GM19328 (cell line): ENCODE results near the gene FYB2.

ENCODE experiments used
- ATAC-seq: cut with Tn5 transposase; IDR thresholded peaks from one replicate; pipeline ENCODE4 v1.9.1; 2021; ENCODE audit warnings: mild to moderate bottlenecking, moderate library complexity; ENCODE audit not compliant: unreplicated experiment

FYB2 gene

DNA sequence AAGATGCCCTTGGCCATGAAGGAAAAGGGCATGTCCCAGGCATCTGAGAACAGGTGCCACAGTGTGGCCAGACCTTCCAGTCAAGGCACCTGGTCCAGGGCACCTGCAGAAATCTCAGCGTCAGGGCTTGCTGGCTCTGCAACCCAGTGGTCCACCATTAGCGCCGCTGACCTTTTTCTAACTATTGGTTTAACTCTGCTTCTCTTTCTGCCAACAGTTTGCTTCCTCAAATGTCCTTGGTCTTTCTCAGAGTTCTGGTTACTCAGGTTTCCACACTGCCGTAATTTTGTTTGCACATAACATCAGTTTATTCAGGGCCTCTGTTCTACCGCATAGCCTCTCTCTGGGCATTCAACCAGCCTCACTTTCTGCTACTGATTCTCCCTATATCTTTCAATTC is 16.5 kb upstream of the FYB2 start:
- ATAC-seq = no peak

DNA sequence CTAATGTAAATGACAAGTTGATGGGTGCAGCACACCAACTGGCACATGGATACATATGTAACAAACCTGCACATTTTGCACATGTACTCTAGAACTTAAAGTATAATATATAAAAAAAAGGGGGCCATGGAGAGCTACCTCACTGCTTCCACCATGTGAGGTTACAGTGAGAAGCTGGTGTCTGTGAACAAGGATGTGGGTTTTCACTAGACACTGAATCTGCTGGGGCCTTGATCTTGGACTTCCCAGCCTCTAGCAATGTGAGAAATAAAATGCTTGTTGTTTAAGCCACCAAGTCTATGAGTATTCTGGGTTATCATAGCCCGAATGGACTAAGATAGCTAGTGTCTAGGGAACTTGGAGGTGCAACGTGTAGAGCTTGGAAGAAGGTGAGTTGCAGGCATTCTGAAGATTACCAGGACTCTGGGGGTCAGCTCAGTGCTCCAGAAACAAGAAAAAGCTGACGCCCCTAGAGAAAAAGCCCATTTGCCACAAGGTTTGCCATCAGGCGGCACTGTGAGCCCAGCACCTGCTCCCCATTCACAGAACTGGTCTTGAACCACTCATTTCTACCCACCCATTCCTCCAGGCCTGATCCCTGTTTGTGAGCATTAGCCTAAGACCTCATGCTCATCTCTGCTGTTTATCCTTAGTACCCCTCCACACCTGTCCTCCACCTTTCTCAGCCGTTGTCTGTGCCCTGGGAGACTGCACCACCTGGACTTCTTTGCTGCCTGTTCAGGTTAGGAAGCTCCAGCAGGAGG is 15.1 kb upstream of the FYB2 start:
- ATAC-seq = no peak

- no peak for ATAC-seq
Observed at GRCh38 chr1:56833088-56833487, 13.9 kb upstream of the FYB2 start.

GRCh38 chr1:56831871-56832693 is 12.9 kb upstream of the FYB2 start:
- ATAC-seq = no peak

- ATAC-seq = no peak
Observed at GRCh38 chr1:56830052-56830451, 10.8 kb upstream of the FYB2 start.

GRCh38 chr1:56827711-56828110 is 8.5 kb upstream of the FYB2 start:
- ATAC-seq = no peak

- no peak for ATAC-seq
Observed at GRCh38 chr1:56825436-56825835, 6.2 kb upstream of the FYB2 start.

DNA sequence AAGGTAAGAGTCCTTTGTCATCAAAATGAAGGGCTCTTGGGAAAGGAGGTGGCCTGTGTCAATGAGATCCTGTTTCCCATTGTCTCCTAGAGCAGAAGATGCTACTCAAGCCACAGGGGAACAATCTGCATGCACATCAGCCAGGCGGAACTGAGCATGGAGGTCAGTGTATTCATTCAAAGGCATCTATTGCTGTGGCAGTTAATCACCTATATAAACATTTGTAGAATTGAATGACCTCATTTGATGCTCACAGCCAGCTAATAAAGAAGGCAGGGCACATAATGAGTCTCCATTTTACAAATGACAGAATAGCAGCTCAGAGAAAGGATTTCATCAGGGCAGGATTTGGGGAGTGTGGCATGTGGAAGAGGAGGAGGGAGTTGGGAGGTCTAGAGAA is 5.7 kb upstream of the FYB2 start:
- ATAC-seq = no peak

DNA sequence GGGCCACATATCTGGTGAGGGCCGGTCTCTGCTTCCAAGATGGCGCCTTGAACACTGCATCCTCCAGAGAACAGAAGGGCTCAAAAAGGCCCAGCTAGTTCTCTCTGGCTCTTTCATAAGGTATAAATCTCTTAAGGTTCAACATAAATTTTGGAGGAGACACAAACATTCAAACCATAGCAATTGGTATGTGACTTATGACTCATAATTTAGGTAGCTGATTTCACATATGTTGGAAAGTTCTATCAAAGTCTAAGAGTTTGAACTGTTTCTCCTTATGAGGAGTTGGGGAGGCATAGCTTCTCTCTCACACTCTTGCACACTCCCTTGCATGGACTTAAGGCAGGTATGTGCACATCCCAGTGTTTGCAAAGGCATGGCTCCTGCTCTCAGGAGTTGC is 5.1 kb upstream of the FYB2 start:
- no peak for ATAC-seq

DNA sequence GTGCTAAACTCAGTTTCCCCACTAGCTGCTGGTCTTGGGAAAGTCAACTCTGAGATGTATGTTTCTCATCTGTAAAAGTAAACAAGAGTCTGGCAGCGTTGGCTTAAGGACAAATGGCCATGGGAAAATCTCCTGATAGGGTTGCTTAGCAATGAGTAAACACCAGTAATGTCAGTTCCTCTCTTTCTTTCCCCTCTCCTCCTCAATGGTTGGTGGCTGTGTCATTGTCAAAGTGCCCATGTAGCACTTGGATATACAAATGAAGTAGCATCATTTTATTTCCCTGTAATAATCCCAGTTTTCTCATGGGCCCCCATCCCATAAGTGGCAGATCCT is 2.2 kb upstream of the FYB2 start:
- no peak for ATAC-seq

DNA sequence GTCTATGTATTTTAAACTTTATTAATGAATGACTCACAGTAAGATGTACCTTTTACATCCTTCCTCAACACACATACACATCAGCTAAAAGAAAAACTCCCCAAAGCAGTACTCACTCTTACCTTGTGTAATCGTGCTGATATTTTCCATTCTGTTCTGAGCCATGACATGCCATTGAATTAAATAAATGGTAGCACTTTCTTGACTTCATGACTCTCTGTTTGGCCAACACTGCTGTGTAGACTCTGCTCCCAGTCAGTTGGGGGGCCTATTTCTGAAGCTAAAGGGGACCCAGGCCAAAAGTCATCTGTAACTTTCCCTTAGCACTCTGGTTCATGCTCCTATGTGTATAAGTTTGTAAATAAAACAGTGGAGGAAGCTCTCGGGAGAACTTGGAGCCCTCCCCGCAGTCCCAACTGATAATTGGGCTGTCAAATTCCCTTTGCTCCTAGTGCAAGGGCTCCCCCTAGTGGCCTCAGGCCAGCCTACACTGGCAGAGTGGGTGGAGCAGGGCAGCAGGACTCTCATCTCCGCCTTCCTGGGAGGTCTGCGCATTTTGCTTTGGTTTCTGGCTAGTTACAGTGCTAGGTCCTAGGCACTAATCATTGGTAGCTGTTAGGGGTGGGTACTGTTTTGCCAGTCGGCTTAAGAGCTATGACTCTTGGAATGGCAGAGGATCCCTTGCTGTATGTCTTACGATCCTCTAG is 1.7 kb upstream of the FYB2 start:
- ATAC-seq = peak; percentile 73

- ATAC-seq = no peak
Observed at GRCh38 chr1:56817716-56818463, 1.3 kb downstream of the FYB2 start.

- no peak for ATAC-seq
Observed at GRCh38 chr1:56816909-56817308, 2.3 kb downstream of the FYB2 start.

DNA sequence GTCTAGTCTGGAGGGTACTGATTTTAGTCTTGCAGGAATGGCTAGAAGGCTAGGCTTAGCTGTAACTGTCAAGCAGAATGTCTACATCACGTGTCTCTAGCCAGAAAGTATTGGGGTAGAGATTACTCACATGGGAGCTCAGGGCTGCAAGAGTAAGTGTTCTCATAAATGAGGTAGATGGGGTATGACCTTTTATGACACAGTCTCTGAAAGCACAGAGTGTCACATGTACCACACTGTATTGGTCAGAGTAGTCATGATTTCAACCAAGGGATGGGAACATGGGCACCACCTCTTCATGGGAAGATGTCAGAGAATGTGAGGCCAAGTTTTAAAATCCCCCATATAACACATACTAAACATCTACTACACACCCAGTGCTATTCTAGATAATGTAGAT is 2.9 kb downstream of the FYB2 start:
- ATAC-seq = no peak

DNA sequence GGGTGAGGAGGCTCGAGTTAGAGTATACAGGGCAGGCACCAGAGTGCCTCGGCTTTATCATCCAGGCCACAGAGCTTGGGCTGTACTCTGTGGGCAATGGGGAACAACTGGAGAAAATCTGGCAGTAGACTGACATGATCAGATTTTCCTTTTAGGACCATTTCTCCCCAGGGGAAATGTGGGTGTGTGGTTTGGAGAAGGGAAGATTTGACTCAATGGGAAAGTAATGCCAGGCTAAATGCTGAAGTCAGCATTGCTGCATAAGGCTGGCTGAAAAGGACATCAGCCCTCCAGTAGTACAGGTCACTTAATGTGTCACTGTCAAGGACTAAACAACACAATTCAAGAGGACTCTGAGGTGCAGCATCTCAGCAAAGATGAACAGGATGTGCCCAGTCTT is 5.0 kb downstream of the FYB2 start:
- no peak for ATAC-seq

DNA sequence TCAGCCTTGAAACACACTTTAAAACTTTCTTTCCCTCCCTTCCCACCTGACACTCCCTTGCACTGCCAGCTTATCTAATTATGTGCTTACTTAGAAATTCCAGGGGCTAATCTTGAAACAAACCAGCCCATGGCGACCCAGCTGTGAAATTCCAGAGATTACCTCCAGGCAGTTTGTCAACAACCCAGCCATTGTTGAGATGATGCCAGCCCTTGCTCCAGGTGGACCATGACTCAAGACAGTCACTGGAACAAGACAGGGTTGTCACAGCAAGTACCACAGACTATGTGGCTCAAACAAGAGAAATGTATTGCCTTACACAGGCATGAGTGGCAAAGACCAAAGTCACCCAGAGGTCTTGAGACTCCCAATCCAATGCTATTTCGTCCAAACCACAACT is 7.9 kb downstream of the FYB2 start:
- ATAC-seq = no peak

GRCh38 chr1:56808410-56808809 is 10.8 kb downstream of the FYB2 start:
- no peak for ATAC-seq

DNA sequence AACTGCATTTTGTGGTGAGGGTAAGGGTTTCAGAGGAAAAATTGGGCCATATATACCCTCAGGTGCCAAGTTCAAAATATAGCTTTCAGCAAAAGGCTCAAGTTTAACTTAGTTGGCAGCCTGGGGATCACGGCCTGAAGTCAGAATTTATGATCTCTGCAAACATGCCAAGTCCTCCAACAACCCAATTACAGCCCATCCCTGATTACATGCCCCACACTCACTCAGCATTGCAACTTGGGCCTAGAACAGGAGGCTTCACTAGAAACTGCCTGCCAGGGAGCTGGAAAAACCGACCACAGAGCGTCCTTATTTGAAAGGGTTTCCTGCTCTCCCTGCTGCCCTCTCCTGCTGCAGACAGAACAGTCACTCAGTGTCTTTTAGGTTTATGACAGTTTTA is 12.4 kb downstream of the FYB2 start:
- no peak for ATAC-seq

DNA sequence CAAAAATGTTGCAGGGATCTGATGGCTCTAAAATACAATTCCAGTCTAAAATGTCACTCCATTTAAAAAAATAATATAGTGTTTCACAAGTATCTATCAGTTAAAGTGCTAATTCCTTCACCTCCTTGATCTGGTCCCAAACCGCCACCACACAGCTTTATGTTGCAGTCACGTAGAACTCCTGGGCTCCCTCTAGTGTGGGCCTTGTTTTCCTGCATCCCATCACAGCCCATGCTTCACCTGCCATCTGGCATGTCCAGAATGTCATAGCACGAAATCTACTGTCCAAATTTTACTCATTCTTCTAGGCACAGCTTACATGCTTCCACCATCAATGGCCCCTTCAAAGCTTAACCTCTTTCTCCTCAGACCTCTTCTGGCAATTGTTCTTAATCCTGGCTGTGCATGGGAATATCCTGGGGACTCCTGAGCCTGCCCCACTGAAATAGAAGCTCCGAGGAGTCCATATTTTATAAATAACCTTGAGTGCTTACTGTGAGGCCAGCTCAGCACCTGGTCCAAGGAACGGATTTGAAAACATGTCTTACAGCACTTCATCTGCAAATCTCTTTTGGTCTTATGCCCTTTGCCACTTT is 15.5 kb downstream of the FYB2 start:
- no peak for ATAC-seq

DNA sequence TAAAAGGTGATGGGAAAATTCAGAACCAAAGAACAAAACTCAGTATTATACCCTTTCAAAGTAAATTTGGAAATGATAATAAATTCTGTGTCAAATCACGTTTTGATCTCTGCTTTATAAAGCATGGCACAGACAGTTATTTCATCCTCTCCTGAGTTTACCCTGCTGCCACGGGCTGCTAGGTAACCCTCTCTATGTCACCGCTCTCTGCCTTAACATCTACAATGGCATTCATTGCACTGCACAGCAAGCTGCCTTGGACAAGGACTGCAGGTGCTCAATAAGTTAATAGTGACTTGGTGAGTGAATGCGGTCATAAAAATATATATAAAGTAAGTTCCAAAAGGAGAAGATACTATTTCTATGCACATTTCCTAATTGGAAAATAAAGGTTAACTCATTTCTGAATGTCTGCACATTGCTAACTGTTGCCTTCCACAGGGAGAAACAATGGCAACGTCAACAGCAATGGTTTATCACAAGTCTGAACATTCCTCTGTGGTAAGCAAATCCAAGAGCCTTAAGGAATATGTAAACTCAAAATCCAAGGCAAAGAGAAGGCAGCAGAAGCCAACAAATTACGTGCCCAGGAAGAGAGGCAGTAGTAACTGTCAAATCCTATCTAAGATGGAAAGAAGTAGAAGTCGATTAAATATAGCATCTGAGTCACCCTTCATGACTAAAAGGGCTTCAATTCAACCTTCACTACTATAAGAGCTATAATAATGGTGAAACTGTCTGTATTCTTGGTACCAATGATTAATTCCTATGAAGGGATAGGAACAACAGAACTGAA is 19.4 kb downstream of the FYB2 start:
- ATAC-seq = no peak
